Measurements from ENCODE around the gene TOR2A. TPM values are rescaled to one million over a fixed set of nuclear protein-coding genes. Genes with fewer than 3 reads are reported as not detected.
A peak's percentile ranks its signal among the peaks of the same experiment; 100 is the strongest.

Gene TOR2A
- polyA plus RNA-seq, 1 donor, result 16.5 TPM

DNA sequence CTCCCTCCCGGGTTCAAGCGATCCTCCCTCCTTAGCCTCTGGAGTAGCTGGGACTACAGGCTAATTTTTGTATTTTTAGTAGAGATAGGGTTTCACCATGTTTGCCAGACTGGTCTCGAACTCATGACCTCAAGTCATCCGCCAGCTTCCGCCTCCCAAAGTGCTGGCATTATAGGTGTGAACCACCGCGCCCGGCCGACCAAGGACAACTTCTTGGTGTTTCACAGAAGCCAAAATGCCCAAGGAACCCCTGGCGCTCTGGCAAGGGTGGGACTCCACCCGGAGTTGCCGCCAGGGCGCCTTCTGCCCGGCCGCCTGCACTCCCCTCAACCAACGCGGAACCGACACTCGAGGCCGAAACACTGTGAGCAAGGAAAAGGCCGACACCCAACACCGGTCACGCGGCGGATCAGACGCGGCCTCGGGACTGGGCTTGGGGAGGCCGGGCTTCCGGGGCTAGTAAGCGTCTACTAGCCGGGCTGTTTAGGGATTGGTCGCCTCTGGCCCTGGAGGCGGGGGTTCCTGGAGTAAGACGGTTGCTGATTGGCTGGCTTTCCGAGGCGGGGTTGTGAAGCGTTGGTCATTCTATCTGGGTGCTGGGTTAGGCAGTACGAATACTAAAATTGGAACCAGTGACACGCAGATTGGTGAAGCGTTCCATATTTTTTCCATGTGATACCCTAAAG, 36.0 kb downstream of the TOR2A start:
- H3K4me3 ChIP-seq (ENCODE audit: low read length), result peak overlapping the region; percentile 38
- DNase-seq, result peak; percentile 94 to 96
- 0% methylated on average over 3 of the region's 41 CpGs for WGBS (ENCODE audit: insufficient coverage, low lambda C conversion rate)

GRCh38 chr9:127698386-127698785, 36.7 kb downstream of the TOR2A start:
- Histone ChIP-seq H3K4me3 (ENCODE audit: low read length) (no peak overlapping the region), H3K9me3 (ENCODE audit: control insufficient read depth, low read depth, low read length) (peaks cover 3% of the 10 kb centered on the region), H3K4me1 (ENCODE audit: control insufficient read depth, insufficient read depth, low read length) (peaks cover 3% of the 10 kb centered on the region), H3K27ac (ENCODE audit: low read length) (no peak overlapping the region), H3K27me3 (ENCODE audit: control insufficient read depth, insufficient read depth, low read length) (no peaks in the 10 kb centered on the region), H3K36me3 (ENCODE audit: control insufficient read depth, insufficient read depth, low read length) (no peaks in the 10 kb centered on the region)
- WGBS (ENCODE audit: insufficient coverage, low lambda C conversion rate), result no CpG with 5 or more reads among the region's 5 CpGs
- DNase-seq, result no peak

More for the DNA sequence above, 36.0 kb downstream of the TOR2A start:
- H3K4me1 ChIP-seq (ENCODE audit: control insufficient read depth, insufficient read depth, low read length), result peaks cover 3% of the 10 kb centered on the region
- no peaks in the 10 kb centered on the region for H3K27me3 ChIP-seq (ENCODE audit: control insufficient read depth, insufficient read depth, low read length)
- no peaks in the 10 kb centered on the region for H3K36me3 ChIP-seq (ENCODE audit: control insufficient read depth, insufficient read depth, low read length)
- H3K27ac ChIP-seq (ENCODE audit: low read length), result peak overlapping the region; percentile 19
- peaks cover 3% of the 10 kb centered on the region for H3K9me3 ChIP-seq (ENCODE audit: control insufficient read depth, low read depth, low read length)

- no peaks in the 10 kb centered on the region for H3K36me3 ChIP-seq (ENCODE audit: control insufficient read depth, insufficient read depth, low read length)
- no peaks in the 10 kb centered on the region for H3K27me3 ChIP-seq (ENCODE audit: control insufficient read depth, insufficient read depth, low read length)
- no peak for DNase-seq
- no peak overlapping the region for H3K4me3 ChIP-seq (ENCODE audit: low read length)
- H3K4me1 ChIP-seq (ENCODE audit: control insufficient read depth, insufficient read depth, low read length), result peaks cover 3% of the 10 kb centered on the region
- no CpG with 5 or more reads among the region's 5 CpGs for WGBS (ENCODE audit: insufficient coverage, low lambda C conversion rate)
- peaks cover 3% of the 10 kb centered on the region for H3K9me3 ChIP-seq (ENCODE audit: control insufficient read depth, low read depth, low read length)
- no peak overlapping the region for H3K27ac ChIP-seq (ENCODE audit: low read length)
Observed at GRCh38 chr9:127697575-127697974, 37.5 kb downstream of the TOR2A start.

DNA sequence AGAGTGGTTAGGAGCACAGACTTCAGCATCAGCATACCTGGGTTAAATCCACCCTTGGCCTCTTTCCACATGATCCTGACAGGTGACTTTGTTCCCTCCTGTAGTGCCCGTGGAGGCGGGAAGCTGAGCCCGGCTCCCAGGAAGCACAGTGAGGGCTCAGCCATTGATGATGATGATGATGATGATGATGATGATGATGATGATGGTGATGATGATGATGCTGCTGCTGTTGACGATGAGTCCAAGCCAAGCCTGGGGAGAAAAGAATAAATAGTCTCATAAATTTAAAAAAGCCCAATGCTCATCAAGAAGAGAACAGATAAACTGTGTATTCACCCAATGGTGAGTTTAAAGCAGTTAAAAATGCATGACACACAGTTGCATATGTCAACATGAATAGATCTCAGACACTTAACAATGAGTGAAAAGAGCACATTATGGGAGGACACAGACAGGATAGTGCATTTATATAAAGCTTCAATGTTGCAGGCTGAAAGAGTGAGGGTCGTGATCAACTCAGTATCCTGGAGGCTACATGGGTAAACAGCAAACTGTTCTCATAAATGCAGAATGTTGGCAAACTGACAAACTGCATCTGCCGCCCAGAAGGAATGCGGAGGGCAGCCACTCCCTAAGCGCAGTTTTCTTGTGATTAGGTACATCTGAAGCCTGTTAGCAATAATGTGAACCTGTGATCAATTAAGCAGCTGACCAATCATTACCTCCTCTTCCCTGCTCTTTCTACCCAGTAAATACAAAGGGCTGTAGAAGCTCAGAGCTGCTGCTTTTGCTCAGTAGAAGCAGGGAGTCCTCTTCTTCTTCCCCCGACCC, 40.0 kb downstream of the TOR2A start:
- no peak for DNase-seq
- H3K36me3 ChIP-seq (ENCODE audit: control insufficient read depth, insufficient read depth, low read length), result peaks cover 9% of the 10 kb centered on the region
- H3K9me3 ChIP-seq (ENCODE audit: control insufficient read depth, low read depth, low read length), result peaks cover 3% of the 10 kb centered on the region
- no peaks in the 10 kb centered on the region for H3K27me3 ChIP-seq (ENCODE audit: control insufficient read depth, insufficient read depth, low read length)
- WGBS (ENCODE audit: insufficient coverage, low lambda C conversion rate), result 80% methylated on average over 1 of the region's 9 CpGs
- H3K27ac ChIP-seq (ENCODE audit: low read length), result no peak overlapping the region
- no peak overlapping the region for H3K4me3 ChIP-seq (ENCODE audit: low read length)
- H3K4me1 ChIP-seq (ENCODE audit: control insufficient read depth, insufficient read depth, low read length), result peaks cover 3% of the 10 kb centered on the region

GRCh38 chr9:127693697-127694096, 41.4 kb downstream of the TOR2A start:
- Histone ChIP-seq H3K36me3 (ENCODE audit: control insufficient read depth, insufficient read depth, low read length) (peaks cover 11% of the 10 kb centered on the region), H3K27me3 (ENCODE audit: control insufficient read depth, insufficient read depth, low read length) (no peaks in the 10 kb centered on the region), H3K4me3 (ENCODE audit: low read length) (no peak overlapping the region), H3K27ac (ENCODE audit: low read length) (no peak overlapping the region), H3K4me1 (ENCODE audit: control insufficient read depth, insufficient read depth, low read length) (no peaks in the 10 kb centered on the region), H3K9me3 (ENCODE audit: control insufficient read depth, low read depth, low read length) (no peaks in the 10 kb centered on the region)
- DNase-seq, result no peak
- no CpG with 5 or more reads among the region's 4 CpGs for WGBS (ENCODE audit: insufficient coverage, low lambda C conversion rate)

- no peak for DNase-seq
- no CpG with 5 or more reads among the region's 10 CpGs for WGBS (ENCODE audit: insufficient coverage, low lambda C conversion rate)
- no peaks in the 10 kb centered on the region for H3K27me3 ChIP-seq (ENCODE audit: control insufficient read depth, insufficient read depth, low read length)
- no peaks in the 10 kb centered on the region for H3K9me3 ChIP-seq (ENCODE audit: control insufficient read depth, low read depth, low read length)
- H3K27ac ChIP-seq (ENCODE audit: low read length), result no peak overlapping the region
- H3K36me3 ChIP-seq (ENCODE audit: control insufficient read depth, insufficient read depth, low read length), result peaks cover 11% of the 10 kb centered on the region
- H3K4me3 ChIP-seq (ENCODE audit: low read length), result no peak overlapping the region
- H3K4me1 ChIP-seq (ENCODE audit: control insufficient read depth, insufficient read depth, low read length), result no peaks in the 10 kb centered on the region
Observed at GRCh38 chr9:127693143-127693542, 42.0 kb downstream of the TOR2A start.

GRCh38 chr9:127692071-127692470, 43.0 kb downstream of the TOR2A start:
- H3K4me3 ChIP-seq (ENCODE audit: low read length), result no peak overlapping the region
- H3K4me1 ChIP-seq (ENCODE audit: control insufficient read depth, insufficient read depth, low read length), result no peaks in the 10 kb centered on the region
- no peak overlapping the region for H3K27ac ChIP-seq (ENCODE audit: low read length)
- peaks cover 15% of the 10 kb centered on the region for H3K36me3 ChIP-seq (ENCODE audit: control insufficient read depth, insufficient read depth, low read length)
- no CpG with 5 or more reads among the region's 20 CpGs for WGBS (ENCODE audit: insufficient coverage, low lambda C conversion rate)
- DNase-seq, result no peak
- no peaks in the 10 kb centered on the region for H3K9me3 ChIP-seq (ENCODE audit: control insufficient read depth, low read depth, low read length)
- H3K27me3 ChIP-seq (ENCODE audit: control insufficient read depth, insufficient read depth, low read length), result no peaks in the 10 kb centered on the region

GRCh38 chr9:127690735-127691134, 44.4 kb downstream of the TOR2A start:
- H3K36me3 ChIP-seq (ENCODE audit: control insufficient read depth, insufficient read depth, low read length), result peaks cover 15% of the 10 kb centered on the region
- WGBS (ENCODE audit: insufficient coverage, low lambda C conversion rate), result no CpG with 5 or more reads among the region's 10 CpGs

DNA sequence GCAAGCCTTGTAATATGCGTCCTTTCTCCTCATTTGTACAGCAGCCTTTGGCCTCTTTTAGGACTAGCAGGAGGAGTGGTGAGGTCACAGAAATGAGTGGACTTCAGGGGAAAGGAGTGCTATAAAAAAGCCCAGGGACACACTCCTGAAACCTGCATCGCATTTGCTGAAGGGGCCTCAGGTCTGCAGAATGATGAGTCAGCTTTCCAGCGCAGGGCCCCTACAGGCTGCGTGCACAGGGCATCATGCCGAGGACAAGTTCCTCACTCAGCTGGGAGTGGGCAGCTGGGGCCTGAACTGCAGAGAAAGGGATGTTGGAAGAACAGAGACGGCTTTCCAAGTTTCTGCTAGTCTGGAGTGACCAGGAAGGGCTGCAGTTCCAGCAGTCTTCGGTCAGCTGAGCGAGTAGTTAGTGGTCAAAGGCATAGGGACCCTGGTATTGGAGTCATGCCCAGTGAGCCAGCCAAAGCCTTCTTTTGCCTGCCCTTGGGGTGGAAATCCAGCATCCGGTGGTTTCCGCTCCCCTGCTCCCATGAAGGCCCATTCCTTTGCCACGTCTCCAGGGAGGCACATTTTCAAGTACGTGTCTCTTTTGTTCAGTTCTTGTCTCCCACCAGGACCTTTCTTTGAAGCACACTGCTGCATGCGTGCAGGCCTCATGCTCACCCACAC, 45.6 kb downstream of the TOR2A start:
- Histone ChIP-seq H3K4me3 (ENCODE audit: low read length) (no peak overlapping the region), H3K27ac (ENCODE audit: low read length) (no peak overlapping the region), H3K36me3 (ENCODE audit: control insufficient read depth, insufficient read depth, low read length) (peaks cover 18% of the 10 kb centered on the region), H3K9me3 (ENCODE audit: control insufficient read depth, low read depth, low read length) (no peaks in the 10 kb centered on the region), H3K4me1 (ENCODE audit: control insufficient read depth, insufficient read depth, low read length) (no peaks in the 10 kb centered on the region), H3K27me3 (ENCODE audit: control insufficient read depth, insufficient read depth, low read length) (no peaks in the 10 kb centered on the region)
- DNase-seq, result peak in 1 of 2 donors; percentile 22
- 100% methylated on average over 1 of the region's 13 CpGs for WGBS (ENCODE audit: insufficient coverage, low lambda C conversion rate)

More at GRCh38 chr9:127690735-127691134, 44.4 kb downstream of the TOR2A start:
- Histone ChIP-seq H3K27ac (ENCODE audit: low read length) (no peak overlapping the region), H3K27me3 (ENCODE audit: control insufficient read depth, insufficient read depth, low read length) (no peaks in the 10 kb centered on the region), H3K9me3 (ENCODE audit: control insufficient read depth, low read depth, low read length) (no peaks in the 10 kb centered on the region), H3K4me3 (ENCODE audit: low read length) (no peak overlapping the region), H3K4me1 (ENCODE audit: control insufficient read depth, insufficient read depth, low read length) (no peaks in the 10 kb centered on the region)
- DNase-seq, result no peak

All from large intestine (tissue), 3 donors.